Astrocyte (in vitro differentiated cells and primary cell): Measurements from ENCODE around the gene COA5.

Source experiments
- CTCF ChIP-seq: IDR thresholded peaks from 2 replicates; pipeline ENCODE4 v1.5.1; 2011; ENCODE audit warnings: low read depth, mild to moderate bottlenecking, inconsistent platforms, low read length, moderate library complexity; ENCODE audit not compliant: insufficient read depth
- EZH2 ChIP-seq: IDR thresholded peaks from 2 replicates; pipeline ENCODE4 v1.6.1; 2012; ENCODE audit warnings: mild to moderate bottlenecking, low read length, inconsistent platforms; ENCODE audit not compliant: insufficient read depth

- TF ChIP-seq CTCF (no peak), EZH2 (no peak)
These were observed 54.0 kb downstream of the COA5 start for GRCh38 chr2:98554116-98554861.
